Sigmoid colon (tissue), 4 donors: ENCODE data around the gene STARD9.

Experiments
- CTCF ChIP-seq, 4 experiments: fragments of 450-650 bp in 3 of 4; fragments of 200-600 bp in 1 of 4; IDR thresholded peaks; one replicate each; pipeline ENCODE4 v1.5.1; 2016 to 2019; ENCODE audit warnings: antibody characterized with exemption in 4 of 4, mild to moderate bottlenecking in 3 of 4, moderate library complexity in 2 of 4
- EP300 ChIP-seq, 4 donors: sonication (generic); formaldehyde crosslinking; IDR thresholded peaks; one replicate each; pipeline ENCODE4 v1.6.1; 2017; ENCODE audit warnings: antibody characterized with exemption in 4 of 4

DNA sequence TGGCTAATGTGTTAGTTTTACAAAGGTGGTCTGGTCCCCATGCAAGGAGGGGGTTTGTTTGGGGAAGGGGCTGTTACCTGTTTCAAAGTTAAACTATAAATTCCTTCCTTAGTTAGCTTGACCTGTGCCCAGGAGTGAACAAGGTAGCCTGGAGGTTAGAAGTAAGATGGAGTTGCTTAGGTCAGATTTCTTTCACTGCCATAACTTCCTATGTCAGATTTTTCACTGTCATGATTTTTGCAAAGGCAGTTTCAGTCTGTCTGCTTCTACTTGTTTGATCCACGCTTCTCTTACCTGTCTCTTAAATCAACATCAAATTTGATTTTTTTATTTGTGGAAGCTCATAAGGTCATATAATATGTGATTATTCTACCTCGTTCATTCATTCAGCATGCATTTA lies 28.6 kb downstream of the STARD9 start:
- no peak for TF ChIP-seq CTCF (IDR thresholded peaks at IDR 0.05)
- TF ChIP-seq EP300 (IDR thresholded peaks at IDR 0.05): no peak
